Stimulated activated CD4-positive, alpha-beta T cell treated with anti-CD3 and anti-CD28 coated beads, Interleukin-4, amount 100 ng/mL, for 1 hour (primary cell): Measurements from ENCODE around the gene TRAPPC12.
A peak's percentile ranks its signal among the peaks of the same experiment; 100 is the strongest.

Experiments
- DNase-seq: peaks from one replicate; pipeline ENCODE4 v3.0.0-alpha.2; 2020

TRAPPC12 gene

GRCh38 chr2:3470856-3471737 is 91.6 kb downstream of the TRAPPC12 start:
- no peak for DNase-seq

- DNase-seq = no peak
Measured at GRCh38 chr2:3472296-3472695, 92.8 kb downstream of the TRAPPC12 start.

GRCh38 chr2:3472966-3473365 is 93.5 kb downstream of the TRAPPC12 start:
- no peak for DNase-seq

GRCh38 chr2:3475771-3476170 is 96.3 kb downstream of the TRAPPC12 start:
- DNase-seq = no peak

- no peak for DNase-seq
Measured at GRCh38 chr2:3476321-3476984, 97.0 kb downstream of the TRAPPC12 start.

- no peak for DNase-seq
Measured at GRCh38 chr2:3476985-3477327, 97.5 kb downstream of the TRAPPC12 start.

- DNase-seq = no peak
Measured at GRCh38 chr2:3478846-3479385, 99.4 kb downstream of the TRAPPC12 start.

- DNase-seq = no peak
Measured at GRCh38 chr2:3479430-3480320, 100.2 kb downstream of the TRAPPC12 start.

- peak; percentile 24 for DNase-seq
Measured at GRCh38 chr2:3480352-3481010, 101.0 kb downstream of the TRAPPC12 start.

GRCh38 chr2:3481011-3481400 is 101.5 kb downstream of the TRAPPC12 start:
- no peak for DNase-seq

- no peak for DNase-seq
Measured at GRCh38 chr2:3481736-3482362, 102.4 kb downstream of the TRAPPC12 start.

GRCh38 chr2:3482363-3482821 is 102.9 kb downstream of the TRAPPC12 start:
- no peak for DNase-seq

- peak; percentile 13 for DNase-seq
Measured at GRCh38 chr2:3483227-3483985, 103.9 kb downstream of the TRAPPC12 start.

GRCh38 chr2:3483986-3484960 is 104.8 kb downstream of the TRAPPC12 start:
- DNase-seq = no peak

GRCh38 chr2:3485166-3485565 is 105.7 kb downstream of the TRAPPC12 start:
- no peak for DNase-seq

- DNase-seq = no peak
Measured at GRCh38 chr2:3486047-3487027, 106.8 kb downstream of the TRAPPC12 start.

- DNase-seq = no peak
Measured at GRCh38 chr2:3487028-3487425, 107.5 kb downstream of the TRAPPC12 start.

- DNase-seq = no peak
Measured at GRCh38 chr2:3487432-3487831, 107.9 kb downstream of the TRAPPC12 start.
